ENCODE data around the gene ARRB1.

The ARRB1 gene

DNA sequence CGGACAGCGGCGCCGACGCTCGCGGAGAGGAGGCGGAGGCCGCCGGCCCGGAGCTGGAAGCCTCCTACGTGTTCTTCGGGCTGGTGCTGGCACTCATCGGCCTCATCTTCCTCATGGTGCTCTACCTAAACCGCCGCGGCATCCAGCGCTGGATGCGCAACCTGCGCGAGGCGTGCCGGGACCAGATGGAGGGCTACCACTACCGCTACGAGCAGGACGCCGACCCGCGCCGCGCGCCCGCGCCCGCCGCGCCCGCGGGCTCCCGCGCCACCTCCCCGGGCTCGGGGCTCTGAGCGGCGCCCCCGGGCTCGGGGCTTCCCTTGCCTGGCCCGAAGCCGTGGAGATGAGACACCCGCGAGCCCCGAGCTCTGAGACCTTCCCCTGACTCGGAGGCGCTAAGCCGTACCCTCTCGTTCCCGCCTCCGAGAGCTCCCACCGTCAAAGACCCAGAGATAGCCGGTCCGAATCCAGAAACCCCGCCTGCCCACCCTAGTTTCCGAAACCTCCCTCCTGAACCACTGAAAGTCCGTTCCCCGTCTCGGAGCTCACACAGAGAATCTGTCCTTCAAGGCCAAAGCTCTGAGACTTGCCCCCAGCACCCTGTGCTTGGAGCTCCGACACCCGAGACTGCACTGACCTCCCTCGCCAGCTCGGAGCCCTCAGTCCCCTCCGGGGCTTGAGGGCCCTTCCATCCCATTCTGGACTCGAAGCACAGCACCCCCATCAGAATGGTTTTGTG, 109.4 kb downstream of the ARRB1 start:
- TF ChIP-seq TAF1 (IDR thresholded peaks at IDR 0.05; ENCODE audit: borderline replicate concordance, insufficient read depth, low read length) = no peak
- no peak for TF ChIP-seq SIN3A (IDR thresholded peaks at IDR 0.05; ENCODE audit: borderline replicate concordance, insufficient read depth, low read length)
- no peak for TF ChIP-seq REST (IDR thresholded peaks at IDR 0.05; ENCODE audit: insufficient read depth in 1 of 2, low read depth in 2 of 2, low read length in 2 of 2)
- TF ChIP-seq POLR2AphosphoS5 (IDR thresholded peaks at IDR 0.05; ENCODE audit: low read depth, low read length) = no peak
- no peak for TF ChIP-seq FOXP2 (optimal IDR thresholded peaks at IDR 0.05; ENCODE audit: borderline replicate concordance, extremely low read depth, extremely low read length, insufficient read depth)

DNA sequence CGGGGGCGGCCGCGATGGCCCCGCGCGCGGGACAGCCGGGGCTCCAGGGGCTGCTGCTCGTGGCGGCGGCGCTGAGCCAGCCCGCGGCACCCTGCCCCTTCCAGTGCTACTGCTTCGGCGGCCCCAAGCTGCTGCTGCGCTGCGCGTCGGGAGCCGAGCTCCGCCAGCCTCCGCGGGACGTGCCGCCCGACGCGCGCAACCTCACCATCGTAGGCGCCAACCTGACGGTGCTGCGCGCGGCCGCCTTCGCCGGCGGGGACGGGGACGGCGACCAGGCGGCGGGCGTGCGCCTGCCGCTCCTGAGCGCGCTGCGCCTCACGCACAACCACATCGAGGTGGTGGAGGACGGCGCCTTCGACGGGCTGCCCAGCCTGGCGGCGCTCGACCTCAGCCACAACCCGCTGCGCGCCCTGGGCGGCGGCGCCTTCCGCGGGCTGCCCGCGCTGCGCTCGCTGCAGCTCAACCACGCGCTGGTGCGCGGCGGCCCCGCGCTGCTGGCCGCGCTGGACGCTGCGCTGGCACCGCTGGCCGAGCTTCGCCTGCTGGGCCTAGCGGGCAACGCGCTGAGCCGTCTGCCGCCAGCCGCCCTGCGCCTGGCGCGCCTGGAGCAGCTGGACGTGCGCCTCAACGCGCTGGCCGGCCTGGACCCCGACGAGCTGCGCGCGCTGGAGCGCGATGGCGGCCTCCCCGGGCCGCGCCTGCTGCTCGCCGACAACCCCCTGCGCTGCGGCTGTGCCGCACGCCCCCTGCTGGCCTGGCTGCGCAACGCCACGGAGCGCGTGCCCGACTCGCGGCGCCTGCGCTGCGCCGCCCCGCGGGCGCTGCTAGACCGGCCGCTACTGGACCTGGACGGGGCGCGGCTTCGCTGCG, 110.2 kb downstream of the ARRB1 start:
- TF ChIP-seq POLR2AphosphoS5 (IDR thresholded peaks at IDR 0.05; ENCODE audit: low read depth, low read length) (no peak), REST (IDR thresholded peaks at IDR 0.05; ENCODE audit: insufficient read depth in 1 of 2, low read depth in 2 of 2, low read length in 2 of 2) (peak in 1 of 2 experiments; percentile 86; a peak in 3 of 4 replicates), FOXP2 (optimal IDR thresholded peaks at IDR 0.05; ENCODE audit: borderline replicate concordance, extremely low read depth, extremely low read length, insufficient read depth) (peak; percentile 78), TAF1 (IDR thresholded peaks at IDR 0.05; ENCODE audit: borderline replicate concordance, insufficient read depth, low read length) (no peak), SIN3A (IDR thresholded peaks at IDR 0.05; ENCODE audit: borderline replicate concordance, insufficient read depth, low read length) (no peak)

DNA sequence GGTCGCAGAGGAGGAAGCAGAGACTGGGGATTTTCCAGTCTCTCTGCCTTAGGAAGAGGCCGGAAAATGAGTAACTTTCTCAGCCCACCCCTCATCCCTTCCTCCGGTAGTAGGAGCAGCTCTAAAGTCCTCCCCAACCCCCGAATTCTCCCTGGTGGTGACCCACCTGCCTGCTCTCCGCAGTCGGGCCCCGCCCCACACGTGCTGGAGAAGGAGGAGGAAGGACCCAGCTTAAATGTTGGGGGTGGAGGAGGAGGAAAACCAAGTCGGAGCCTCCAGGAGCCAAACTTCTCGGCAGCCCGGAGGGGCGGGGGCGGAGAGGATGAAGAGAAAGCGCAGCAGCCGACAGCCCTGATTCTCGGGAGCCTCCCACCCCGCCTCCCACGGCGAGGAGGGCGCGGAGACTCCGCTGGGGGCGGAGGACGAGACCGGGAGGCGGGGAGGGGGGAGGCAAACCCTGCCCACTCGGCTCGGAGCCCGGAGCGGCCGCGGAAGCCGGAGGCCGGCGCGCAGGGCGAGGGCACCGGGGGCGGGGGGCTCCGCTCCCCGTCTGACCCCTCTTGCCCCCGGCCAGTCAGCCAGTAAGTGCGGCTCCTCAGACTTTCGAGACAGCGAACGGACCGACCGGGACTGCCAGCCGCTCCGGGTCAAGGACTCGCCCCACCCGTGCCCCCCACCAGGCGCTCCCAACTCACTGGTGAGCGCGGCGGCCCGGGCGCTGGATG, 111.0 kb downstream of the ARRB1 start, which contains the start of gene TPBGL:
TSS of gene TPBGL (plus strand) at position 464 of the 725 bp plus-strand sequence. CDS start 276 bp downstream, outside the sequence.
- TF ChIP-seq TAF1 (IDR thresholded peaks at IDR 0.05; ENCODE audit: borderline replicate concordance, insufficient read depth, low read length) (no peak), FOXP2 (optimal IDR thresholded peaks at IDR 0.05; ENCODE audit: borderline replicate concordance, extremely low read depth, extremely low read length, insufficient read depth) (no peak), REST (IDR thresholded peaks at IDR 0.05; ENCODE audit: insufficient read depth in 1 of 2, low read depth in 2 of 2, low read length in 2 of 2) (no peak), SIN3A (IDR thresholded peaks at IDR 0.05; ENCODE audit: borderline replicate concordance, insufficient read depth, low read length) (no peak), POLR2AphosphoS5 (IDR thresholded peaks at IDR 0.05; ENCODE audit: low read depth, low read length) (no peak)

DNA sequence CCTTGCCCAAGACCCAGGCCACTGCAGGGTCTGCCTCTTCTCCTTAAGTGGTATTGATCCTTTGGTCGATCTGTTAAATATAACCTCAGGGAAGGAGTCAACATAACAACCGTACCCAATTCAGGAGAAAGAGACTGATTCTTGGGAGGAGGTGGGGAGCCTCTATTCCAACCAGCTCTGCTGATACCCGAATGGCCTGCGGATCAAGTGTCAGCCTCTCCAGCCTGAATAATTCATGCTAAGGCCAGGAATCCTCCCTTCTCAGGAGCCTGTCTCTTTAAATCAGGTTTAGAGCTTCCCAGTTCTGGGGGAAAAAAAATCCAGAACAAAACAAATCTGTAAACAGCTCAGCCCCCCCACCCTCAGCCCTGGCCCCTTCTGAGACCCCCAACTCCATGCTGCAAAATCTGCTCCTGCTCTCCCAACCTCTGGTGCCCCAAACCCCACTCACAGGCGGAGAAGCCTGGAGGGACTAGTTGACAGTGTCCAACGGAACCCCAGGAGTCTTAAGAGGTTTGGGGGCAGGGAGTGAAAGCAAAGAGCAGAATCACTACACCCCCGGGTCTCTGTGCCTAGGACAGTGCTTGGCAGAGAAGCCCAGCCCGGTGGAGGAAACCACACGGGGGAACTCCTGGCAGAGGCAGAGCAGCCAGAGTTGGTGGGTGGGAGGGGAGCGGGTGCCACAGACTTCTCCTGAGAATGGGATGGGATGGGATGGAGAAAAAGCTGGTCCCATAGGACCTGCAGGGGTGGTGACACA, 111.8 kb downstream of the ARRB1 start:
- no peak for TF ChIP-seq REST (IDR thresholded peaks at IDR 0.05; ENCODE audit: insufficient read depth in 1 of 2, low read depth in 2 of 2, low read length in 2 of 2)
- no peak for TF ChIP-seq POLR2AphosphoS5 (IDR thresholded peaks at IDR 0.05; ENCODE audit: low read depth, low read length)
- no peak for TF ChIP-seq SIN3A (IDR thresholded peaks at IDR 0.05; ENCODE audit: borderline replicate concordance, insufficient read depth, low read length)
- TF ChIP-seq FOXP2 (optimal IDR thresholded peaks at IDR 0.05; ENCODE audit: borderline replicate concordance, extremely low read depth, extremely low read length, insufficient read depth) = no peak
- no peak for TF ChIP-seq TAF1 (IDR thresholded peaks at IDR 0.05; ENCODE audit: borderline replicate concordance, insufficient read depth, low read length)
